Large intestine (tissue), 3 donors: ENCODE measurements around the gene G3BP1. TPM values are rescaled to one million over a fixed set of nuclear protein-coding genes. Genes with fewer than 3 reads are reported as not detected.
A peak's percentile ranks its signal among the peaks of the same experiment; 100 is the strongest.
"Not testable (repeated sequence)": the region's sequence is repeated elsewhere in the genome, so short reads cannot be mapped to it uniquely, and the experiment has no call there.

Source experiments
- DNase-seq, 2 donors: peaks; one replicate each; pipeline versions ENCODE4 v3.0.0 to v3.0.0-alpha.2; 2013
- H3K27ac ChIP-seq: one replicate; pipeline ENCODE4 v1.5.1; 2013; ENCODE audit warnings: low read length
- H3K27me3 ChIP-seq: 2 replicates; pipeline ENCODE4 v1.6.1; 2013; ENCODE audit warnings: low read length; ENCODE audit not compliant: control insufficient read depth, insufficient read depth
- H3K36me3 ChIP-seq: 2 replicates; pipeline ENCODE4 v1.6.1; 2013; ENCODE audit warnings: low read length; ENCODE audit not compliant: control insufficient read depth, insufficient read depth
- H3K4me1 ChIP-seq: one replicate; pipeline ENCODE4 v1.6.1; 2013; ENCODE audit warnings: low read length; ENCODE audit not compliant: control insufficient read depth, insufficient read depth
- H3K4me3 ChIP-seq: one replicate; pipeline ENCODE4 v1.5.1; 2013; ENCODE audit warnings: low read length
- H3K9me3 ChIP-seq: one replicate; pipeline ENCODE4 v1.6.1; 2013; ENCODE audit warnings: mild to moderate bottlenecking, low read depth, low read length, moderate library complexity; ENCODE audit not compliant: control insufficient read depth
- WGBS: methylation state at CpG from one replicate; pipeline ENCODE4 v1.1.5; 2013; ENCODE audit warnings: low lambda C conversion rate; ENCODE audit not compliant: insufficient coverage; 5-methylcytosine and 5-hydroxymethylcytosine counted together
- polyA plus RNA-seq: library from polyadenylated mRNA; unstranded; fragments of 120-200 nt; gene quantifications from one replicate; pipeline ENCODE4 v1.2.1, GENCODE V29; 2013

Gene G3BP1
- polyA plus RNA-seq, 1 donor = 111 TPM

DNA sequence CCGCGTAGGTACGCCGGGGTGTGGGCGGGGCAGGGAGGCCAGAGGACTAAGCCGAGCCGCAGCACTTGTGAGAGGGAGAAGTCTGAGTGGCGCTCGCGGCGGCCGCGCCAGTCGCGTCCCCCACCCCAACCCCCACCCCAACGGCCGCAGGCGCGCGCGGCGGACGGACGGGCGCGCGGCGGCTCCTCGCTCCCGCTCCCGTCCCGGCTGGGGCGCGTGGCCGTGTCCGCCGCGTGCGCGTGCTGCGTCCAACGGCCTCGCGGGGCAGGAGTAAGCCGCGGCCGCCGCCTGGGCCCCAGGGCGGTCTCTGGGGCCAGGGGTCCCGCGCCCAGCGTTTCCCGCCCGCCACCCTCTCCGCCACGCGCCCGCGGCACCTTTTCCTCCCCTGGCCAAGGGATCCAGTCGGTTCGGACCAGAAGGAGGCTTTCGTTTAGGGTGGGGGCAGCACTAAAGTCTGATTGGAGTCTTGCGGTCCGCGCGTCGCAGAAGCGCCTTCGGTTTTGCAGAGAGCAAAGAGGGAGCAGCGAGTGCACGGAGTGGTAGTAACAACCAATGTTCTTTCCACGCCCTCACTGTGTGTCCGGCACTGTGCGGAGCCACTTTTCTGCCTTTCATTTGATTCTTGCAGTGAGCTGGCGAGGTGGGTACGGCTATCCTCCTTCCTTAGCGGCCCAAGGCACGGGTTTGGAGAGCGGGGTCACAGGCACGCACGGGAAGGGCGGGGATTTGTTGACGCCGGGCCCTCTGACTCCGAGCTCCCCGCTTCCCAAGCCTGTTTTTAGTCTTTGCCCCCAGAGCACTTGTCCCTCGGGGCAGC is 483 bp downstream of the G3BP1 start:
- peak in 1 of 2 donors; percentile 71 for DNase-seq
- Histone ChIP-seq H3K9me3 (no peaks in the 10 kb centered on the region), H3K36me3 (no peaks in the 10 kb centered on the region), H3K27me3 (no peaks in the 10 kb centered on the region), H3K4me1 (peaks cover 16% of the 10 kb centered on the region), H3K27ac (peak overlapping the region; percentile 86), H3K4me3 (peak overlapping the region; percentile 83)
- 0% methylated on average over 1 of the region's 87 CpGs for WGBS

DNA sequence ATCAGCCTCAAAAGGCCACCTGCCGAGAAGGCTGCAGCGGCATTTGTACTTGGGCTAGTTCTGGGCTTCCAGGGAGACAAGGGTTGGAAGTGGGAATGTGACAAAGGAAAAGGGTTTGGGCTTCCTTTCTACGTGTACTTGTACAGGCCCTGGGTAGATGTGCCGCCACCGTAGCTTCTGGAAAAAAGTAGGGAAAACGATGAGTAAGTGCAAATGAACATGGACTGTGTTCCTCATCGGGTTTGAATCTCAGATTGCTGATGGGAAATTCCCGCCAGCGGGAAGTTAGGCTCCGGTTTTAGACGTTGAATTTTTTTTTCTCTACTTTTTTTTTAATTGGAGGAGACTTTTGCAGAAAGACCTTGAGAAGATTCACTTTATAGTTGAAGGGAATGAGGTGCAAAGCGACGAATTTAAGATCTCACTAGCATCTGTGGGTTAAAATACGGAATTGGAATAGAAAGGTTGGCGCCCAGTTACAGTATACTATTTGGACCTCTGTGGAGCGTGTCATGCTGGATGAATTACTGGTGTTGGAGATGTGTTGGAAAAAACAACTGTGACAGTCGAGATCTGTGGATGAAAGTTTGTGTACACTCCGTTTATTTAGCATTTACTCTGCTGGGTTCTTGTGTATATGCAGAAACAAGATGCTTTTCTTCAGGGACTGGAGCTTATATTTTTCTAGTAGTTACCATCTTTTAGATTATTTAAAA is 1.2 kb downstream of the G3BP1 start:
- Histone ChIP-seq H3K27me3 (no peaks in the 10 kb centered on the region), H3K27ac (peak overlapping the region; percentile 81), H3K36me3 (peaks cover 6% of the 10 kb centered on the region), H3K4me1 (peaks cover 16% of the 10 kb centered on the region), H3K9me3 (no peaks in the 10 kb centered on the region), H3K4me3 (peak overlapping the region; percentile 83)
- DNase-seq = no peak
- 0% methylated on average over 2 of the region's 18 CpGs for WGBS

DNA sequence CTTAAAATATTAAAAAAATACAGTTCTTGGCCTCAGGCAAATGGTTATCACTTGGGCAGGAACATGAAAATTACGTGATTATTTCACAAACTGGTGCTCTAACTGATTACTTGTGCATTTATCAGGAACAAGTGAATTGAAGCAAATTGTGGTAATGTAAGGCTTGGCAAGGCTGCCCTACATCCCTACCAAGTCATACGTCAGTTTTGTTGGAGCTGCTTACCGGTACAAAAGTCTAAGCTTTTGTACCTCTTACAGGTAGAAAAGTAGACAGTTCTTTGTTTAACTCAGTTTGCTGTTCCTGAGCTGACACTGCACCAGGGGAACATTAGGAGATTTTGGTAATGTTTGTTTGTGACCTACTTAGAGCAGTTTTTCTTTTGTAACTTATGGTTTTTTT is 2.2 kb downstream of the G3BP1 start:
- peak overlapping the region; percentile 81 for H3K27ac ChIP-seq
- peak in 1 of 2 donors; percentile 15 for DNase-seq
- no CpG with 5 or more reads among the region's 3 CpGs for WGBS
- H3K4me3 ChIP-seq = peak overlapping the region; percentile 83
- H3K27me3 ChIP-seq = no peaks in the 10 kb centered on the region
- H3K9me3 ChIP-seq = no peaks in the 10 kb centered on the region
- peaks cover 10% of the 10 kb centered on the region for H3K36me3 ChIP-seq
- H3K4me1 ChIP-seq = peaks cover 16% of the 10 kb centered on the region

DNA sequence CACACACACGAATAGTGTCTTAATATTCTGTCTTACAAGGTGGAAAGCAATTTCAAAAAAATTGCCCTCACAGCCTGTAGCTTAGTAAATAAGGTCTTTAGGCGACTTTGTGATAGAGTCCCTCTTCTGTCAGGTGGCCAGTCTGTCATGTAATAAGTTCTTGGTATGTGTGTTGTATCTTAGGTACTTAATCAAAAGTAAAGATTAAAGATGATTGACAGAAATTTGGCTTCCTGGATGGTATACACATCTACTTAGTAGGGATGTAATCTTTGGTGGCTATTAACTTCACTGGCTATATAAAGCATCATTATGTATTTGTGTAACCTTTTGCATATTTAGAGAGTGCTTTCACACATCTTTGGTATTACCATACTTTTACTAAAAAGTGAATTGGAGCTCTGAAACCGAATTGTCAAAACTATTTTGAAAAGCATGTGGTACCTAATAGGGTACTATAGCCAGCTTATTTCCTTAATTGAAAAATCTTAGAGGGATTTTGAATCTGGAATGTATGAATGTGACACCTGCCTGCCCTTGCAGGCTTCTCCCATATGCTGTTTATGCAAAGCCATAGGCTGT is 3.4 kb downstream of the G3BP1 start:
- no peaks in the 10 kb centered on the region for H3K9me3 ChIP-seq
- WGBS = no CpG with 5 or more reads among the region's 3 CpGs
- H3K36me3 ChIP-seq = peaks cover 11% of the 10 kb centered on the region
- H3K4me3 ChIP-seq = no peak overlapping the region
- H3K27ac ChIP-seq = no peak overlapping the region
- peaks cover 14% of the 10 kb centered on the region for H3K4me1 ChIP-seq
- no peak for DNase-seq
- no peaks in the 10 kb centered on the region for H3K27me3 ChIP-seq

DNA sequence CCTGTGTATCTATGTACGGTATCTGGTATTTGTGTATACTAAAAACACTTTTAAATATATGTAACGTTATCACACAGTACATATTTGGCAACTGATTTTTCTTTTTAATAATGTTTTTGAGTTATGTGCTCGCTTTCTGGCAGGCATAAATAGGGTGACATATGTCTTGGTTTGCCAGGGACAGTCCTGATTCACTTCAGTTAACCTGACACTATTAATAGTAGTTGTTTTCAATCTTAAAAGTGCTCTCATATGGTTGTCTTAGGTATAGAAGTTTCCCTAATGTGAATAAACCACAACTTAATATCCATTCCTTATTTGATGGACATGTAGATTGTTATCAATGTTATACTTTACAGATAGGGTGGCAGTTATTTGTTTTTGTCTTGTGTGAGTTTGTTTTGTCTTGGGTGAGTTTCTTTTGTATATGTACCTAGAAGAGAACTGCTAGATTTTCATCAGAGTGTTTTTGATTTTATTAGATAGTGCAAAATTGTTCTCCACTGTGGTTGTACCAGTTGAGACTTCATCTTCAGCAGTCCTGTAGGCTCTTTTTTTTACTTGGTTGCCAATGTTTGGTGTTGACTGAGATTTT is 7.9 kb downstream of the G3BP1 start:
- Histone ChIP-seq H3K4me3 (no peak overlapping the region), H3K27me3 (no peaks in the 10 kb centered on the region), H3K9me3 (no peaks in the 10 kb centered on the region), H3K4me1 (peaks cover 11% of the 10 kb centered on the region), H3K36me3 (peaks cover 11% of the 10 kb centered on the region), H3K27ac (no peak overlapping the region)
- no peak for DNase-seq
- WGBS = no CpG with 5 or more reads among the region's 3 CpGs

DNA sequence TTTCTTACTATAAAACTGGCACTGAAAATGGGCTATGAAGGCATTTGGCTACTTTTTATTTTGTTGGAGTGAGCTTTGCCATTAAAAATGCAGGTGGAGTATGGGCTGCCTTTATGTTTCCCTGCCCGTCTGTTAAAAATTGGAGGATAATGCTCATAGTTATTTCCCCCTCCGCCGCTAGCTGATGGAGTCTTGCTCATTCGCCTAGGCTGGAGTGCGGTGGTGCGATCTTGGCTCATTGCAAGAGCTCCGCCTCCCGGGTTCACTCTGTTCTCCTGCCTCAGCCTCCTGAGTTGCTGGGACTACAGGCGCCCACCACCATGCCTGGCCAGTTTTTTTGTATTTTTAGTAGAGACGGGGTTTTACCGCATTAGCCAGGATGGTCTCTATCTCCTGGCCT is 8.6 kb downstream of the G3BP1 start:
- no peak for DNase-seq
- no CpG with 5 or more reads among the region's 11 CpGs for WGBS

DNA sequence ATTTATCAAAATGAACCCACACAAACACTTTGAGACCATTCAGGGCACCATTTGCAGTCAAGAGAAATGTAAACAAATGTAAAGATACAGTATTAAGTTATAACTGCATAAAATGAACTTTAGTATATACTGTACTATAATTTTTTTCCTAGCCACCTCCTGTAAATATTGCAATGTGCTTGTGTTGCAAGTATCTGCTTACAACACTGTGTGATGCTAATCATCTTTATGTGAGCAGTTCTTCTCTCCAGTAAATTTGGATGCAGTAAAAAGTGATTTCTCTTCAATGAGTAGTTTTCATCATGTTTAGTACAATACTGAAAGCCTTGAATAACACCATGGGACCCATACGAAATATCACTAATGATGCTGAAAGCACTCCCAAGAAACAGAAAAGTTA is 9.4 kb downstream of the G3BP1 start:
- no peak overlapping the region for H3K4me3 ChIP-seq
- no peaks in the 10 kb centered on the region for H3K27me3 ChIP-seq
- no peak overlapping the region for H3K27ac ChIP-seq
- WGBS = no CpG with 5 or more reads among the region's 1 CpG
- peaks cover 11% of the 10 kb centered on the region for H3K36me3 ChIP-seq
- peaks cover 4% of the 10 kb centered on the region for H3K4me1 ChIP-seq
- H3K9me3 ChIP-seq = no peaks in the 10 kb centered on the region
- DNase-seq = no peak

More for the DNA sequence above, 8.6 kb downstream of the G3BP1 start:
- no peaks in the 10 kb centered on the region for H3K9me3 ChIP-seq
- peaks cover 6% of the 10 kb centered on the region for H3K4me1 ChIP-seq
- H3K27me3 ChIP-seq = no peaks in the 10 kb centered on the region
- no peak overlapping the region for H3K27ac ChIP-seq
- H3K36me3 ChIP-seq = peaks cover 11% of the 10 kb centered on the region
- no peak overlapping the region for H3K4me3 ChIP-seq

DNA sequence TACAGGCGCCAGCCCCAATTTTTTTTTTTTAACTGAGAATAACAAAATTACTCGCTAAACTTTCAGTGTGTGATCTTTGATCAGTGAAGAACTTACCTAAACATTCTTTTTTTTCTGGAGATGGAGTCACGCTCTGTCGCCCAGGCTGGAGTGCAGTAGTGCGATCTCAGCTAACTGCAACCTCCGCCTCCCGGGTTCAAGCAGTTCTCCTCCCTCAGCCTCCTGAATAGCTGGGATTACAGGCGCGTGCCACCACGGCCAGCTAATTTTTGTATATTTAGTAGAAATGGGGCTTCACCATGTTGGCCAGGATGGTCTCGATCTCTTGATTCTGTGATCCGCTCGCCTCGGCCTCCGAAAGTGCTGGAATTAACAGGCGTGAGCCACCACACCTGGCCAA is 11.9 kb downstream of the G3BP1 start:
- not testable (repeated sequence) for H3K9me3 ChIP-seq, H3K4me1 ChIP-seq
- 87% methylated on average over 3 of the region's 16 CpGs for WGBS

DNA sequence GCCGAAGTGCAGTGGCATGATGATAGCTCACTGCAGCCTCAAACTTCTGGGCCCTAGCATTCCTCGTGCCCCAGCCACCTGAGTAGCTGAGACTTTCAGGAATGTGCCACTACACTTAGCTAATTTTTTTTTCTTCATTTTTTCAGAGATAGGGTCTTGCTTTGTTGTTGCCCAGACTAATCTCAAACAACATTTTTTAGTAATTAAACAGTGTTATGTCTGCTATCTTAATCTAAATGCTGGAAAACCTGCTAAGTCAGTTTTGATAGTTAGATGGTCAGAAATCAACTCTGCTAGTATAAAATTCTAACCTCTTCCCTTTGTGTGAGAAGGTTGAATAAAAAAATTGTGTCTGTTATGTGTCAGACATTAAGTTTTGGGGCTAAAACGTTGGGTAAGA is 12.4 kb downstream of the G3BP1 start:
- WGBS = no CpG with 5 or more reads among the region's 3 CpGs
- H3K27me3 ChIP-seq = no peaks in the 10 kb centered on the region
- DNase-seq = no peak
- peaks cover 12% of the 10 kb centered on the region for H3K36me3 ChIP-seq
- no peaks in the 10 kb centered on the region for H3K9me3 ChIP-seq
- no peak overlapping the region for H3K4me3 ChIP-seq
- peaks cover 4% of the 10 kb centered on the region for H3K4me1 ChIP-seq
- no peak overlapping the region for H3K27ac ChIP-seq

More for the DNA sequence above, 11.9 kb downstream of the G3BP1 start:
- peaks cover 10% of the 10 kb centered on the region for H3K36me3 ChIP-seq
- not testable (repeated sequence) for H3K27me3 ChIP-seq, H3K4me3 ChIP-seq, DNase-seq, H3K27ac ChIP-seq

DNA sequence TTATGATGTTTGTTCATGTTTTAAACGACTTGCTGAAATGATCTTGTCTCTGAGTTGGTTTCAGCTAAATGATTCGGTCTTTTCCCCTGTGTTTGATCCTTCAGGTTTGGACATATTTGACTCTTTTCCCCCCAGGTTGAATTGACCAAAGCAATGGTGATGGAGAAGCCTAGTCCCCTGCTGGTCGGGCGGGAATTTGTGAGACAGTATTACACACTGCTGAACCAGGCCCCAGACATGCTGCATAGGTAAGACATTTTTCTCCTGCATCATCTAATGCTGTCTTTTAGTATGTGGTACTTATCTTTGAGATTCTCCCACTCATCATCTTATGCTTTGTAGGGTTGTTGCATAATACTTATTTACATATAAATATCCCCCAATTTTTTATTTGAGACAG is 14.7 kb downstream of the G3BP1 start:
- WGBS = no CpG with 5 or more reads among the region's 4 CpGs

More for the DNA sequence above, 14.7 kb downstream of the G3BP1 start:
- Histone ChIP-seq H3K4me1 (peaks cover 4% of the 10 kb centered on the region), H3K4me3 (no peak overlapping the region), H3K9me3 (no peaks in the 10 kb centered on the region), H3K27me3 (no peaks in the 10 kb centered on the region), H3K36me3 (peaks cover 30% of the 10 kb centered on the region), H3K27ac (no peak overlapping the region)
- DNase-seq = no peak
